NB4 (cell line): ENCODE data around the gene NFAM1.

Experiments
- CTCF ChIP-seq: IDR thresholded peaks from one replicate; pipeline ENCODE4 v1.5.1; 2012; ENCODE audit warnings: low read depth, low read length
- POLR2A ChIP-seq: IDR thresholded peaks from 2 replicates; pipeline ENCODE4 v1.6.1; 2011; ENCODE audit warnings: mild to moderate bottlenecking; ENCODE audit not compliant: insufficient read length; ENCODE audit errors: extremely low read depth

- TF ChIP-seq POLR2A (no peak), CTCF (no peak)
These were observed 85.5 kb downstream of the NFAM1 start for GRCh38 chr22:42346722-42347121.
